DMS153 treated with DMSO at 0.1 percent for 48 hours (cell line): ENCODE results near the gene FBXW7.

ENCODE experiments used
- DNase-seq: peaks from one replicate; lab custom pipeline; 2025; ENCODE audit not compliant: unreplicated experiment; lab: John Stamatoyannopoulos, UW

FBXW7 gene

GRCh38 chr4:152431291-152431690 lies 104.6 kb downstream of the FBXW7 start:
- no peak for DNase-seq

- no peak for DNase-seq
These were observed 105.4 kb downstream of the FBXW7 start for GRCh38 chr4:152430507-152430906.

- DNase-seq, result no peak
These were observed 107.9 kb downstream of the FBXW7 start for GRCh38 chr4:152427981-152428380.

- DNase-seq, result no peak
These were observed 110.9 kb downstream of the FBXW7 start for GRCh38 chr4:152424977-152425376.

- DNase-seq, result no peak
These were observed 111.5 kb downstream of the FBXW7 start for GRCh38 chr4:152424396-152424795.

- no peak for DNase-seq
These were observed 113.0 kb downstream of the FBXW7 start for GRCh38 chr4:152422817-152423320.

- no peak for DNase-seq
These were observed 114.3 kb downstream of the FBXW7 start for GRCh38 chr4:152421576-152421975.

- no peak for DNase-seq
These were observed 116.1 kb downstream of the FBXW7 start for GRCh38 chr4:152419809-152420208.

GRCh38 chr4:152417673-152418072 lies 118.2 kb downstream of the FBXW7 start:
- no peak for DNase-seq

- DNase-seq, result no peak
These were observed 119.9 kb downstream of the FBXW7 start for GRCh38 chr4:152415980-152416379.

- peak; percentile 21 for DNase-seq
These were observed 127.2 kb downstream of the FBXW7 start for GRCh38 chr4:152408514-152409327.

GRCh38 chr4:152401424-152401823 lies 134.5 kb downstream of the FBXW7 start:
- no peak for DNase-seq

- DNase-seq, result no peak
These were observed 136.6 kb downstream of the FBXW7 start for GRCh38 chr4:152399246-152399645.

GRCh38 chr4:152398060-152398459 lies 137.8 kb downstream of the FBXW7 start:
- no peak for DNase-seq

- no peak for DNase-seq
These were observed 141.1 kb downstream of the FBXW7 start for GRCh38 chr4:152394791-152395190.

GRCh38 chr4:152392079-152392478 lies 143.8 kb downstream of the FBXW7 start:
- DNase-seq, result no peak

- DNase-seq, result no peak
These were observed 145.7 kb downstream of the FBXW7 start for GRCh38 chr4:152390216-152390615.

- no peak for DNase-seq
These were observed 146.5 kb downstream of the FBXW7 start for GRCh38 chr4:152389359-152389758.

- DNase-seq, result no peak
These were observed 150.3 kb downstream of the FBXW7 start for GRCh38 chr4:152385551-152385950.

- DNase-seq, result peak; percentile 50
These were observed 153.7 kb downstream of the FBXW7 start for GRCh38 chr4:152382057-152382785.

- DNase-seq, result no peak
These were observed 155.0 kb downstream of the FBXW7 start for GRCh38 chr4:152380919-152381318.

- no peak for DNase-seq
These were observed 155.7 kb downstream of the FBXW7 start for GRCh38 chr4:152380185-152380584.
